Smooth muscle cell (in vitro differentiated cells): ENCODE measurements around the gene COMP. TPM values are rescaled to one million over a fixed set of nuclear protein-coding genes. Genes with fewer than 3 reads are reported as not detected.
A peak's percentile ranks its signal among the peaks of the same experiment; 100 is the strongest.

Source experiments
- DNase-seq: peaks from one replicate; lab custom pipeline; 2025; ENCODE audit not compliant: unreplicated experiment; lab: John Stamatoyannopoulos, UW
- H2AFZ ChIP-seq: fragments of 200-600 bp; sonication (generic); 2 replicates; pipeline ENCODE4 v1.6.0; 2016; ENCODE audit warnings: antibody characterized with exemption, low read depth, mild to moderate bottlenecking
- H3F3A ChIP-seq: fragments of 200-600 bp; sonication (generic); 2 replicates; pipeline ENCODE4 v1.6.0; 2017; ENCODE audit warnings: antibody characterized with exemption, low read depth
- H3K27ac ChIP-seq: fragments of 200-600 bp; sonication (generic); 2 replicates; pipeline ENCODE4 v1.5.1; 2016; ENCODE audit warnings: low read depth, mild to moderate bottlenecking
- H3K27me3 ChIP-seq: fragments of 200-600 bp; sonication (generic); 2 replicates; pipeline ENCODE4 v1.6.1; 2016; ENCODE audit warnings: low read depth, mild to moderate bottlenecking
- H3K36me3 ChIP-seq: fragments of 200-600 bp; sonication (generic); 2 replicates; pipeline ENCODE4 v1.5.1; 2016; ENCODE audit warnings: low read depth
- H3K4me1 ChIP-seq: fragments of 200-600 bp; sonication (generic); 2 replicates; pipeline ENCODE4 v1.5.1; 2016; ENCODE audit warnings: low read depth
- H3K4me2 ChIP-seq: fragments of 200-600 bp; sonication (generic); 2 replicates; pipeline ENCODE4 v1.6.0; 2016; ENCODE audit warnings: mild to moderate bottlenecking
- H3K4me3 ChIP-seq: fragments of 200-600 bp; sonication (generic); 2 replicates; pipeline ENCODE4 v1.5.1; 2016; ENCODE audit warnings: mild to moderate bottlenecking
- H3K79me2 ChIP-seq: fragments of 200-600 bp; sonication (generic); 2 replicates; pipeline ENCODE4 v1.6.0; 2016; ENCODE audit warnings: low read depth, mild to moderate bottlenecking
- H3K9ac ChIP-seq: fragments of 200-600 bp; sonication (generic); 2 replicates; pipeline ENCODE4 v1.6.0; 2016; ENCODE audit warnings: low read depth
- H3K9me3 ChIP-seq: fragments of 200-600 bp; sonication (generic); replicated peaks from 2 replicates; pipeline ENCODE4 v1.5.1; 2016; ENCODE audit warnings: low read depth
- H4K20me1 ChIP-seq: fragments of 200-600 bp; sonication (generic); 2 replicates; pipeline ENCODE4 v1.6.0; 2016; ENCODE audit warnings: low read depth
- WGBS: methylation state at CpG from one replicate; pipeline ENCODE4 v1.1.7; 2016; ENCODE audit warnings: low lambda C conversion rate; 5-methylcytosine and 5-hydroxymethylcytosine counted together
- polyA plus RNA-seq: library from polyadenylated mRNA; unstranded; fragments of >200 nt; fragmentation: Nextera tagmentation; extraction: Ambion mirVana; gene quantifications from 2 replicates; pipeline ENCODE4 v1.2.1, GENCODE V29; 2016
- total RNA-seq: library from RNA; depleted of rRNA; stranded (reverse); fragments of >200 nt; gene quantifications from 2 replicates; pipeline ENCODE4 v1.2.3, GENCODE V29; 2014
- TF ChIP-seq, protein P1 (sequence below): fragments of 200-600 bp; sonication (generic); IDR thresholded peaks from 2 replicates; pipeline ENCODE4 v1.5.1; 2017; ENCODE audit warnings: borderline replicate concordance, mild to moderate bottlenecking, antibody characterized with exemption; ENCODE audit not compliant: insufficient read depth, poor library complexity, severe bottlenecking

Gene COMP
- total and polyA plus RNA-seq, 2 experiments from 2014 or later: 196 to 901 TPM

DNA sequence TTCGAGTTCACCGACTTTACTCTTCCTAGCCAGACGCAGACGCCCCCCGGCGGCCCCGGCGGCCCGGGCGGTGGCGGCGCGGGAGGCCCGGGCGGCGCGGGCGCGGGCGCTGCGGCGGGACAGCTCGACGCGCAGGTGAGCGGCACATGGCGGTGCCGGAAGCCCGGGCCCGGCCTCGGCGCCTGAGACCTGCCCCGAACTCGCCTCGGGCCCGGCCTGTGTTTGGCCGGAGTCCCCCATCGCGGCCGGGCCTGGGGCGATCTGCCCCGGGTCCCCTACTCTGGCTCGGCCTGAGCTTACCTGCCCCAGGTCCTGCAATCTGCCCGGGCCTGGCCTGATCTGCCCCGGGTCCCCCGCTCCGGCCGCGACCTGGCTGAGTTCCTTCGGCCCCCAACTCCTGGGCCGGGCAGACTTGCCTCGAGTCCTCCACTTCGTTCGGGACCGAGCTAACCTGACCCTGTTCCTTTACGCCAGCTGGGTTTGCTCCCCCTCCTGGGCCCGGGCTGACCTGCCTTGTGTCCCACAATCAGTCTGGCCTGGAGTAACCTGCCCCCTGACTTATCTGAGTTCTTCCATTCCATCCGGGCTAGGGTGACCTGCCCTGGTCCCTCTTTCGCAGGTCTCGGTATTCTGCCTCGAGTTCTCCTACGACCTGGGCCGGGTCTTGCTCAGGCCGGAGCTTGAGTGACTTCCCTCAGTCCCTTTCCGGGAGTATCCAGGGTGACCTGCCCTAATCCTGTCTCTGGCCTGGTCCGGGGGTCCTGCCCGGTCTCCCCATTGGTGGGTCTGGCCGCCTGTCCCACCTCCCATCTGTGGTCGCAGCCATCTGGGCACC is 41.4 kb upstream of the COMP start:
- Histone ChIP-seq H3K79me2 (peaks cover 56% of the 10 kb centered on the region), H3K4me1 (peaks cover 20% of the 10 kb centered on the region), H3K27me3 (no peaks in the 10 kb centered on the region), H3K36me3 (no peaks in the 10 kb centered on the region), H3K9me3 (no peaks in the 10 kb centered on the region), H4K20me1 (peaks cover 52% of the 10 kb centered on the region), H3K4me3 (peak overlapping the region; percentile 85), H3F3A (peaks cover 7% of the 10 kb centered on the region), H3K27ac (no peak overlapping the region), H3K4me2 (peak overlapping the region; percentile 92), H3K9ac (peak overlapping the region; percentile 90), H2AFZ (no peak overlapping the region)
- WGBS: 2% methylated on average over 34 of the region's 69 CpGs
- DNase-seq: no peak
- TF ChIP-seq, protein P1, sequence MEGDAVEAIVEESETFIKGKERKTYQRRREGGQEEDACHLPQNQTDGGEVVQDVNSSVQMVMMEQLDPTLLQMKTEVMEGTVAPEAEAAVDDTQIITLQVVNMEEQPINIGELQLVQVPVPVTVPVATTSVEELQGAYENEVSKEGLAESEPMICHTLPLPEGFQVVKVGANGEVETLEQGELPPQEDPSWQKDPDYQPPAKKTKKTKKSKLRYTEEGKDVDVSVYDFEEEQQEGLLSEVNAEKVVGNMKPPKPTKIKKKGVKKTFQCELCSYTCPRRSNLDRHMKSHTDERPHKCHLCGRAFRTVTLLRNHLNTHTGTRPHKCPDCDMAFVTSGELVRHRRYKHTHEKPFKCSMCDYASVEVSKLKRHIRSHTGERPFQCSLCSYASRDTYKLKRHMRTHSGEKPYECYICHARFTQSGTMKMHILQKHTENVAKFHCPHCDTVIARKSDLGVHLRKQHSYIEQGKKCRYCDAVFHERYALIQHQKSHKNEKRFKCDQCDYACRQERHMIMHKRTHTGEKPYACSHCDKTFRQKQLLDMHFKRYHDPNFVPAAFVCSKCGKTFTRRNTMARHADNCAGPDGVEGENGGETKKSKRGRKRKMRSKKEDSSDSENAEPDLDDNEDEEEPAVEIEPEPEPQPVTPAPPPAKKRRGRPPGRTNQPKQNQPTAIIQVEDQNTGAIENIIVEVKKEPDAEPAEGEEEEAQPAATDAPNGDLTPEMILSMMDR: peak; percentile 24

DNA sequence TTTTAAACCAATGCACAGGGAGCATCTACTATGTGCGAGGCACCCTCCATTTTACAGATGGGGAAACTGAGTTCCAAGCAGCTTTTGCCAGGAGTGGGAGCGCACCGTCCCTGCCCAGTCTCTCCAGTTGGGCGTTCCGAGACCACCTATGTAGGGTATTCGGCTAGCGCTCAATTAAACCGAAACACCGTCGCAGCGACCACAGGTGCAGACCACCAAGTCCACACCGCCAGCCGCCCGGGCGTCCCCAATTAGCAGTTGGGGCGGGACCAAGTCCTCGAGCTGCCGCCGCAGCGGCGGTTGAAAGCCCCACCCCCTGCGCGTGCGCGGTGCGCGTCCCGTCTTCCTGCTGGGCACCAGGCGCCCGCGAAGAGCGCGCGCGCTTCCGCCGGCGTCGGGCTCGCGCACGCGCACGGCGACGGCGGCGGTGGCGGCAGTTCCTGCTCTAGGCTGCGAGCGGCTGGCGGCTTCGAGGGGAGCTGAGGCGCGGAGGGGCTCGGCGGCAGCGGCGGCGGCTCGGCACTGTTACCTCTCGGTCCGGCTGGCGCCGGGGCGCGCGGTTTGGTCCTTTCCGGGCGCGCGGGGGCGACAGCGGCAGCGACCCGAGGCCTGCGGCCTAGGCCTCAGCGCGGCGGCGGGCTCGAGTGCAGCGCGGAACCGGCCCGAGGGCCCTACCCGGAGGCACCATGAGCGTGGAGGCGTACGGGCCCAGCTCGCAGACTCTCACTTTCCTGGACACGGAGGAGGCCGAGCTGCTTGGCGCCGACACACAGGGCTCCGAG is 40.6 kb upstream of the COMP start, which contains the start of gene UPF1:
UPF1 (plus strand) TSS at position 436 of the 782 bp plus-strand sequence; CDS start at position 687, 251 bp downstream.
- Histone ChIP-seq H3F3A (peaks cover 7% of the 10 kb centered on the region), H3K4me1 (peaks cover 20% of the 10 kb centered on the region), H3K27me3 (no peaks in the 10 kb centered on the region), H3K79me2 (peaks cover 48% of the 10 kb centered on the region), H3K4me3 (peak within 1 kb of the TSS; percentile 85), H3K9ac (peak within 1 kb of the TSS; percentile 90), H3K9me3 (no peaks in the 10 kb centered on the region), H3K27ac (peak within 1 kb of the TSS; percentile 54), H2AFZ (peak within 1 kb of the TSS; percentile 90), H3K36me3 (no peaks in the 10 kb centered on the region), H4K20me1 (peaks cover 44% of the 10 kb centered on the region), H3K4me2 (peak within 1 kb of the TSS; percentile 92)
- TF ChIP-seq, protein P1: no peak
- WGBS: 2% methylated on average over 91 of the region's 96 CpGs
- peak; percentile 70 for DNase-seq

DNA sequence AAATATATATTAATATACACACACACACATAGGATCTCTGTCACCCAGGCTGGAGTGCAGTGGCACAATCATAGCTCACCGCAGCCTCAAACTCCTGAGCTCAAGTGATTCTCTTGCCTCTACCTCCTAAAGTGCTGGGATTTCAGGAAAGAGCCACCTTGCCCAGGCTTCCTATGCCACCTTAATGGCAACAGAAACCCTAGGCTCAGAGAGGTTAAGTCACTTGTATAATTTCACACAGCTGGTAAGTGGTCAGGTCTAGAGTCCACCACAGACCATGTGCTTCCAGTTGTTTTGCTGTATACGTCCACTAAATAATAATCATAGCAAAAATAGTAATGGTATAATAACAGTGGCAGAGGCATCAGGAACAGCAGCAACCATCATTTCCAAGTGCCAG is 39.4 kb upstream of the COMP start:
- H3K4me3 ChIP-seq: no peak overlapping the region
- H4K20me1 ChIP-seq: peaks cover 32% of the 10 kb centered on the region
- WGBS: 90% methylated on average over 2 of the region's 2 CpGs
- no peaks in the 10 kb centered on the region for H3K27me3 ChIP-seq
- no peak overlapping the region for H3K27ac ChIP-seq
- H3K9ac ChIP-seq: no peak overlapping the region
- TF ChIP-seq, protein P1: no peak
- no peaks in the 10 kb centered on the region for H3K9me3 ChIP-seq
- H3K4me1 ChIP-seq: peaks cover 20% of the 10 kb centered on the region
- H3K36me3 ChIP-seq: no peaks in the 10 kb centered on the region
- H3F3A ChIP-seq: peaks cover 7% of the 10 kb centered on the region
- H3K79me2 ChIP-seq: peaks cover 36% of the 10 kb centered on the region
- H3K4me2 ChIP-seq: no peak overlapping the region
- DNase-seq: no peak
- H2AFZ ChIP-seq: no peak overlapping the region
